Heart left ventricle (tissue), 16 donors: ENCODE results near the gene MTHFR. TPM values are rescaled to one million over a fixed set of nuclear protein-coding genes. Genes with fewer than 3 reads are reported as not detected.

Experiments used
- ATAC-seq, 4 donors: fragments of 200-7000 bp; cut with Tn5 transposase; one replicate each; pipeline ENCODE4 v1.9.1; 2020 to 2022; ENCODE audit warnings: moderate library complexity in 4 of 4, mild to moderate bottlenecking in 3 of 4, moderate number of reproducible peaks in 1 of 4
- DNase-seq, 5 donors: peaks; one replicate each; pipeline ENCODE4 v3.0.0-alpha.2; 2020
- H3K27ac ChIP-seq, 12 donors: fragments of 200-600 bp; sonication (generic) in 4 of 12; one replicate each; pipeline versions ENCODE4 v1.5.0 to v1.8.0; 2016 to 2022; ENCODE audit warnings: mild to moderate bottlenecking in 2 of 12
- H3K27me3 ChIP-seq, 9 donors: fragments of 200-600 bp; sonication (generic) in 2 of 9; one replicate each; pipeline versions ENCODE4 v1.5.1 to v1.8.0; 2016 to 2022; ENCODE audit warnings: mild to moderate bottlenecking in 3 of 9
- H3K36me3 ChIP-seq, 9 donors: fragments of 200-600 bp; sonication (generic) in 2 of 9; one replicate each; pipeline versions ENCODE4 v1.5.0 to v1.8.0; 2018 to 2022; ENCODE audit warnings: mild to moderate bottlenecking in 2 of 9
- H3K4me1 ChIP-seq, 12 donors: fragments of 200-600 bp; sonication (generic) in 4 of 12; one replicate each; pipeline versions ENCODE4 v1.5.0 to v1.8.0; 2016 to 2022; ENCODE audit warnings: mild to moderate bottlenecking in 3 of 12
- H3K4me3 ChIP-seq, 12 donors: fragments of 200-600 bp; sonication (generic) in 4 of 12; one replicate each; pipeline versions ENCODE4 v1.5.0 to v1.8.0; 2017 to 2022; ENCODE audit warnings: mild to moderate bottlenecking in 9 of 12, moderate library complexity in 4 of 12
- H3K9me3 ChIP-seq, 12 donors: fragments of 200-600 bp; sonication (generic) in 4 of 12; one replicate each; pipeline versions ENCODE4 v1.5.0 to v1.8.0; 2016 to 2022; ENCODE audit warnings: mild to moderate bottlenecking in 1 of 12
- POLR2A ChIP-seq, 2 donors: fragments of 450-650 bp; IDR thresholded peaks; one replicate each; pipeline ENCODE4 v1.6.1; 2017; ENCODE audit warnings: antibody characterized with exemption in 2 of 2, mild to moderate bottlenecking in 2 of 2, moderate library complexity in 2 of 2
- WGBS, 4 donors: extraction: QIAGEN DNeasy Blood & Tissue Kit in 2 of 4; methylation state at CpG; one replicate each; pipeline versions ENCODE4 v1.1.5 to v1.1.7; 2013 to 2018; 5-methylcytosine and 5-hydroxymethylcytosine counted together
- intact Hi-C, 10 donors: fragments of 100-400 bp; cut with DNase I; formaldehyde crosslinking; loops; one replicate each; pipeline versions ENCODE4 v1.11.1 to v1.14.2; 2022
- polyA plus RNA-seq, 2 donors: library from polyadenylated mRNA; stranded (reverse); fragments of 200-250 nt; gene quantifications; one replicate each; pipeline ENCODE4 v1.2.3, GENCODE V29; 2013
- total RNA-seq, 9 donors: library from RNA; depleted of rRNA in 2 of 9; stranded (reverse); fragments of >200 nt in 2 of 9; fragmentation: NEBNext Ultra II Directional in 3 of 9; extraction: Animal tissue kit (Norgen Biotek cat#: 25700) in 3 of 9; gene quantifications; one replicate each; pipeline versions ENCODE4 v1.1.0 to v1.2.4, GENCODE V29; 2016 to 2023
- TF ChIP-seq, protein P1 (sequence below), 12 donors: fragments of 200-600 bp; sonication (generic) in 4 of 12; IDR thresholded peaks; one replicate each; pipeline versions ENCODE4 v1.5.0 to v1.8.0; 2018 to 2022; ENCODE audit warnings: antibody characterized with exemption in 12 of 12, mild to moderate bottlenecking in 5 of 12
- donor health status: ischemic (EF 13 %, LVEDD 7.1; RV severe dilation, severe dysfunction).
- donor health status: healthy with polysubstance abuse.
- donor health status: DM: no; HTN: yes; CAD: no.
- donor health status: DM: no; HTN: no; CAD: no.
- donor health status: ischemic (EF 25% LVEDD 6.9; RV normal size, moderate dysfunction).
- donor health status: ischemic (EF 25% LVEDD 5.7; RV mildly dilated, moderate dysfunction).
- donor health status: healthy.
- donor health status: DM: yes; HTN: yes; CAD: no.
- donor health status: ischemic (EF 35%, LVEDD 5.7; RV mildly dilated, moderate dysfunction).
- donor health status: nonischemic (EF 11% LVEDD 7.7; RV severe dilation, severe dysfunction).
- donor health status: DM: yes; HTN: yes; CAD: no.
- donor health status: PGD.
- donor health status: ischemic (EF 29% LVEDD 5.4; RV normal size, mild dysfunction).
- donor health status: nonischemic (EF 23%, LVEDD 6.1; RV moderate dilation, normal function).

Gene MTHFR
- total and polyA plus RNA-seq, 11 donors, result 21.9 to 61.2 (median 38.1) TPM

DNA sequence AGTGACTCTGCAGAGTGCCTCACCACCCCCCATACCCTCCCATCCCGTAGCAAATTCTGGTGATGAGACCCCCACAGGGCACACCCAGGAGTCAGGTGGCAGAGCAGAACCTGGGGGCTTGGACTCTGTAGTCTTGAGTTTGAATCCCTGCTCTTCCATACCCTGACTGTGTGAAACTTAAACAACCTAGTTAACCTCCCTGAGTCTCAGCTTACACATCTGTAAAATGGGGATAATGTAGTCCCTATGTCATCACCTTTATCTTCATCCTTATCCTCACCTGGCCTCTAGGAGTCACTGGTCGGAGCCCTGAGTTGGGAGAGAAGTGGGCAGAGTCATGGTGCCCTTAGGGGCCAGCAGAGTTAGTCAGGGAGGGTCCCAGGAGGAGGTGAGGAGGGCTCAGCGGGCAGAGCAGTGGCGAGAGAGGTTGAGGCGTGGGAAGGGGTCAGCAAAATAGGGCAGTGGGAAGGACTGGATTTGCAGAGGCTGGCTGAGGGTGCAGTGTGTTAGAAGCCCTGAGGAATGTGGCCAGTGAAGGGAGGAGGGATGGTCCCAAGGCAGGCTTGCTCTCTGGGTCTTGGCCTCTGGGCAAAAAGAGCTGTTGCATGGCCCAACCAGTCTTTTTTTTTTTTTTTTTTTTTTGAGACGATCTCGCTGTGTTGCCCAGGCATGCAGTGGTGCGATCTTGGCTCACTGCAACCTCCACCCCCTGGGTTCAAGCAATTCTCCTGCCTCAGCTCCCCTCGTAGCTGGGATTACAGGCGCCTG, 25.2 kb downstream of the MTHFR start:
- Histone ChIP-seq H3K9me3 (no peaks in the 10 kb centered on the region), H3K27ac (no peak overlapping the region), H3K36me3 (no peaks in the 10 kb centered on the region), H3K4me1 (peaks cover 0 to 17% (median 11%) of the 10 kb centered on the region in 12 donors), H3K4me3 (no peak overlapping the region), H3K27me3 (no peaks in the 10 kb centered on the region)
- DNase-seq (no peak), ATAC-seq (no peak)
- intact Hi-C loops, result loop anchor here in 2 of 10 donors (5.0 to 10.0 kb wide), 2 partner anchors 43 to 46 kb away; partner anchors contain the start of gene AGTRAP (in 2 of the 2)
- WGBS, 4 donors, result 81 to 93% (median 89%) methylated on average over 9 to 10 of the region's 10 CpGs
- TF ChIP-seq, protein P1, sequence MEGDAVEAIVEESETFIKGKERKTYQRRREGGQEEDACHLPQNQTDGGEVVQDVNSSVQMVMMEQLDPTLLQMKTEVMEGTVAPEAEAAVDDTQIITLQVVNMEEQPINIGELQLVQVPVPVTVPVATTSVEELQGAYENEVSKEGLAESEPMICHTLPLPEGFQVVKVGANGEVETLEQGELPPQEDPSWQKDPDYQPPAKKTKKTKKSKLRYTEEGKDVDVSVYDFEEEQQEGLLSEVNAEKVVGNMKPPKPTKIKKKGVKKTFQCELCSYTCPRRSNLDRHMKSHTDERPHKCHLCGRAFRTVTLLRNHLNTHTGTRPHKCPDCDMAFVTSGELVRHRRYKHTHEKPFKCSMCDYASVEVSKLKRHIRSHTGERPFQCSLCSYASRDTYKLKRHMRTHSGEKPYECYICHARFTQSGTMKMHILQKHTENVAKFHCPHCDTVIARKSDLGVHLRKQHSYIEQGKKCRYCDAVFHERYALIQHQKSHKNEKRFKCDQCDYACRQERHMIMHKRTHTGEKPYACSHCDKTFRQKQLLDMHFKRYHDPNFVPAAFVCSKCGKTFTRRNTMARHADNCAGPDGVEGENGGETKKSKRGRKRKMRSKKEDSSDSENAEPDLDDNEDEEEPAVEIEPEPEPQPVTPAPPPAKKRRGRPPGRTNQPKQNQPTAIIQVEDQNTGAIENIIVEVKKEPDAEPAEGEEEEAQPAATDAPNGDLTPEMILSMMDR (IDR thresholded peaks at IDR 0.05), result no peak
- no peak for TF ChIP-seq POLR2A (IDR thresholded peaks at IDR 0.05)

DNA sequence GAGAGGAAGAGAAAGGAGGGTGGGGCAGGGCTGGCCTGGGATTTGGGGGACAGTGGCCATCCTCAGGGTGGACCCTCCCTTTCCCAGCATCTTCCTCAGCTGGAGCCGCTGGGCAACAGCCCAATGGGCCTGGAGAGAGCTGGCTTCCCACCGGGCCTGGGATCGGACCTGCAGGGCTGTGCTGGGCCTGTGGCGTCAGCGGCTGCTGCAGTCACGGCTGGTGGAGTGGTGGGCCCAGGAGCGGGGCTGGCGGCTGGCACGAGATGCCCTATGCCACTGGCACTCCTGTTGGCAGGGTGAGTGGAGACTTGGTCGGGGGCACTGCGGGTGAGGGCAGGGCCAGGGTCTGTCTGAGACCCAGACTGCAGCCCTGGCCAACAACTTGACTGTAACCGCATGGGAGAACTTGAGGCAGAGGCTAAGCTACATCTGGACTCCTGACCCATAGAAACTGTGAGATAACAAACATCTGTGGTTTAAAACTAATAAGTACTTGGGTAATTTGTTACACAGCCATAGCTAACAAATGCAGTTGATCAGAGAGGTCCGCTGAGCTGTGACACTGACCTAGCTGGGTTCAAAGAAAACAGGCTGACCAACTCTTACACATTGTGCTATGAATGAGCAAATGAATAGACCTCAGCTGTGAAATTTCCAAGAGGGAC, 25.9 kb downstream of the MTHFR start:
- no peaks in the 10 kb centered on the region for H3K27me3 ChIP-seq
- WGBS, 4 donors, result 86 to 90% (median 88%) methylated on average over 12 to 13 of the region's 13 CpGs
- intact Hi-C loops, result loop anchor here in 2 of 10 donors (5.0 to 10.0 kb wide), 2 partner anchors 43 to 45 kb away; partner anchors contain the start of gene AGTRAP (in 2 of the 2)
- peaks cover 0 to 10% (median 5%) of the 10 kb centered on the region in 12 donors for H3K4me1 ChIP-seq
- H3K27ac ChIP-seq, result no peak overlapping the region
- no peaks in the 10 kb centered on the region for H3K36me3 ChIP-seq
- H3K4me3 ChIP-seq, result no peak overlapping the region
- TF ChIP-seq POLR2A (IDR thresholded peaks at IDR 0.05), result no peak
- TF ChIP-seq, protein P1 (IDR thresholded peaks at IDR 0.05), result no peak
- ATAC-seq (no peak), DNase-seq (no peak)
- no peaks in the 10 kb centered on the region for H3K9me3 ChIP-seq

DNA sequence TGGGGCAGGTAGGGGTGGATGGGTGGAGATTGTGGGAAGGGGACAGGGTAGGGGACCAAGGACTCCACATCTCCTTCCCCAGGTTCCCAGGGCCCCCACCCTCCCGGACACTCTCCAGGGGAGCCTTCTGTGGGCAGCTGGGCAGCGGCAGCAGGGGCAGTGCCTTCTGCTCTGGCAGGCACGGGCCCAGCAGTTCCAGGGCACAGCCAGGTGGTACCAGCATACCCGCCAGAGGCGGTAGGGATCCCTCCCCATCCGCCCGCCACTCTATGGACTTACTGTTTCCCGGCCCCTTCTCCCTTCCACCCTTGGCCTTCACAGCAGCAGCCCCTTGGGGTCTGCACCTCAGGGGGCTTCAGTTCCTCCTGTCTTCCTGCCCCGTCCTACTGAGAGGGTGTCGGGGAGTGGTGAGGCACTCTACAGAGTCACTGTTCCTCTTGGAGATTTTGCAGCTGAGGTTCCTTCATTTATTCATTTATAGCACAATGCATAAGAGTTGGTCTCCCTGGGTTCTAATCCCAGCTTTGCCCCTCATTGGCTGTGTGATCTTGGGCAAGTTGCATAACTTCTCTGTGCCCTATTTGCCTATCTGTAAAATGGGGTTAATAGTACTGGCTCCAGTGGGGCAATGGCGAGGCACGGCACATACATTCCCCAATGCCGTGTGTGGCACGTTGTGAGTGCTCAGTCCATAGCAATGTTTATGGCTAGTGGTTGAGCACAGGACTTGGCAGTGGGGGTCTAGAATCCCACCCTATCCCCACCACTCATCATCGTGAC, 26.7 kb downstream of the MTHFR start:
- Histone ChIP-seq H3K4me3 (no peak overlapping the region), H3K27ac (no peak overlapping the region), H3K4me1 (peaks cover 0 to 4% (median 0%) of the 10 kb centered on the region in 12 donors), H3K27me3 (no peaks in the 10 kb centered on the region), H3K9me3 (no peaks in the 10 kb centered on the region), H3K36me3 (no peaks in the 10 kb centered on the region)
- ATAC-seq, result no peak
- TF ChIP-seq, protein P1 (IDR thresholded peaks at IDR 0.05), result no peak
- TF ChIP-seq POLR2A (IDR thresholded peaks at IDR 0.05), result no peak
- intact Hi-C loops, result no loop called here
- no peak for DNase-seq
- WGBS, 4 donors, result 92 to 95% (median 94%) methylated on average over 15 of the region's 15 CpGs
